ACHN (cell line): Measurements from ENCODE around the gene KLHL8.
A peak's percentile ranks its signal among the peaks of the same experiment; 100 is the strongest.
"Not testable (repeated sequence)": the region's sequence is repeated elsewhere in the genome, so short reads cannot be mapped to it uniquely, and the experiment has no call there.

Experiments used
- DNase-seq: peaks from one replicate; pipeline ENCODE4 v3.0.0-alpha.2; 2015
- in situ Hi-C: cut with HindIII; loops from 2 replicates; pipeline ENCODE4 v1.10.0; 2017; ENCODE audit warnings: low sequenced_read_pairs, low pct_ligation_motif_present, low pct_unique_long_range_greater_than_20kb

KLHL8 gene

GRCh38 chr4:87192145-87192919 lies 28.1 kb downstream of the KLHL8 start:
- no peak for DNase-seq
- in situ Hi-C loops: no loop called here

- in situ Hi-C loops: no loop called here
- DNase-seq: no peak
Measured at GRCh38 chr4:87188932-87189331, 31.5 kb downstream of the KLHL8 start.

GRCh38 chr4:87188048-87188447 lies 32.4 kb downstream of the KLHL8 start:
- no peak for DNase-seq
- in situ Hi-C loops: no loop called here

GRCh38 chr4:87185146-87185870 lies 35.1 kb downstream of the KLHL8 start:
- no peak for DNase-seq
- in situ Hi-C loops: no loop called here

- DNase-seq: no peak
- in situ Hi-C loops: no loop called here
Measured at GRCh38 chr4:87180767-87181166, 39.7 kb downstream of the KLHL8 start.

GRCh38 chr4:87179751-87180150 lies 40.7 kb downstream of the KLHL8 start:
- no peak for DNase-seq
- in situ Hi-C loops: no loop called here

- in situ Hi-C loops: no loop called here
- no peak for DNase-seq
Measured at GRCh38 chr4:87174672-87175071, 45.7 kb downstream of the KLHL8 start.

- DNase-seq: no peak
- in situ Hi-C loops: no loop called here
Measured at GRCh38 chr4:87171944-87172343, 48.5 kb downstream of the KLHL8 start.

- in situ Hi-C loops: no loop called here
Measured at GRCh38 chr4:87166296-87166854, 54.0 kb downstream of the KLHL8 start.

GRCh38 chr4:87165892-87166291 lies 54.5 kb downstream of the KLHL8 start:
- in situ Hi-C loops: no loop called here
- DNase-seq: no peak

More at GRCh38 chr4:87166296-87166854, 54.0 kb downstream of the KLHL8 start:
- DNase-seq: no peak

- DNase-seq: no peak
- in situ Hi-C loops: no loop called here
Measured at GRCh38 chr4:87153078-87153870, 67.1 kb downstream of the KLHL8 start.

- in situ Hi-C loops: no loop called here
- no peak for DNase-seq
Measured at GRCh38 chr4:87152310-87153041, 67.9 kb downstream of the KLHL8 start.

- in situ Hi-C loops: no loop called here
Measured at GRCh38 chr4:87151730-87152129, 68.7 kb downstream of the KLHL8 start.

GRCh38 chr4:87150498-87151261 lies 69.7 kb downstream of the KLHL8 start:
- in situ Hi-C loops: no loop called here
- peak; percentile 75 for DNase-seq

More at GRCh38 chr4:87151730-87152129, 68.7 kb downstream of the KLHL8 start:
- DNase-seq: no peak

- in situ Hi-C loops: no loop called here
- DNase-seq: no peak
Measured at GRCh38 chr4:87147116-87147515, 73.3 kb downstream of the KLHL8 start.

GRCh38 chr4:87145934-87146333 lies 74.5 kb downstream of the KLHL8 start:
- in situ Hi-C loops, DNase-seq: not testable (repeated sequence)

- in situ Hi-C loops: no loop called here
- DNase-seq: no peak
Measured at GRCh38 chr4:87144356-87144755, 76.1 kb downstream of the KLHL8 start.

- in situ Hi-C loops: no loop called here
- no peak for DNase-seq
Measured at GRCh38 chr4:87141428-87141827, 79.0 kb downstream of the KLHL8 start.
